Mesendoderm (in vitro differentiated cells): Measurements from ENCODE around the gene SDC4.
A peak's percentile ranks its signal among the peaks of the same experiment; 100 is the strongest.

Experiments used
- DNase-seq: peaks from one replicate; pipeline ENCODE4 v3.0.0; 2013
- H2AK5ac ChIP-seq: 2 replicates; pipeline ENCODE4 v1.6.1; 2013; ENCODE audit warnings: low read length, inconsistent platforms
- H2BK120ac ChIP-seq: 2 replicates; pipeline ENCODE4 v1.6.1; 2013; ENCODE audit warnings: low read depth, mild to moderate bottlenecking, low read length, moderate library complexity, mixed read lengths
- H2BK15ac ChIP-seq: replicated peaks from 2 replicates; pipeline ENCODE4 v1.6.1; 2013; ENCODE audit warnings: low read depth, mild to moderate bottlenecking, moderate library complexity
- H2BK5ac ChIP-seq: 2 replicates; pipeline ENCODE4 v1.6.1; 2013; ENCODE audit warnings: low read length, inconsistent platforms
- H3K18ac ChIP-seq: 2 replicates; pipeline ENCODE4 v1.6.1; 2013; ENCODE audit warnings: mild to moderate bottlenecking, low read length, mixed read lengths
- H3K23ac ChIP-seq: one replicate; pipeline ENCODE4 v1.6.1; 2013; ENCODE audit warnings: low read length
- H3K27ac ChIP-seq: 2 replicates; pipeline ENCODE4 v1.5.1; 2013; ENCODE audit warnings: low read depth, mild to moderate bottlenecking, inconsistent platforms, low read length, moderate library complexity
- H3K27me3 ChIP-seq: 2 replicates; pipeline ENCODE4 v1.6.1; 2013; ENCODE audit warnings: low read length, control low read depth, mild to moderate bottlenecking, inconsistent platforms; ENCODE audit not compliant: insufficient read depth, poor library complexity
- H3K36me3 ChIP-seq: 2 replicates; pipeline ENCODE4 v1.6.1; 2013; ENCODE audit warnings: low read length, inconsistent platforms; ENCODE audit not compliant: control insufficient read depth, insufficient read depth
- H3K4ac ChIP-seq: one replicate; pipeline ENCODE4 v1.6.1; 2013; ENCODE audit warnings: low read depth, mild to moderate bottlenecking, low read length, moderate library complexity
- H3K4me1 ChIP-seq: 2 replicates; pipeline ENCODE4 v1.6.1; 2013; ENCODE audit warnings: low read depth, low read length, inconsistent platforms; ENCODE audit not compliant: control insufficient read depth
- H3K4me2 ChIP-seq: 2 replicates; pipeline ENCODE4 v1.6.1; 2013; ENCODE audit warnings: low read length
- H3K4me3 ChIP-seq: 2 replicates; pipeline ENCODE4 v1.5.1; 2013; ENCODE audit warnings: mild to moderate bottlenecking, low read length
- H3K56ac ChIP-seq: one replicate; pipeline ENCODE4 v1.6.1; 2013; ENCODE audit warnings: low read length
- H3K79me1 ChIP-seq: 2 replicates; pipeline ENCODE4 v1.6.1; 2013; ENCODE audit warnings: low read length, inconsistent platforms
- H3K79me2 ChIP-seq: 2 replicates; pipeline ENCODE4 v1.6.1; 2013; ENCODE audit warnings: mild to moderate bottlenecking, low read length; ENCODE audit not compliant: control insufficient read depth, insufficient read depth
- H3K9ac ChIP-seq: 2 replicates; pipeline ENCODE4 v1.6.1; 2013; ENCODE audit warnings: low read length, inconsistent platforms
- H4K5ac ChIP-seq: one replicate; pipeline ENCODE4 v1.6.1; 2013; ENCODE audit warnings: low read length
- H4K8ac ChIP-seq: one replicate; pipeline ENCODE4 v1.6.1; 2013; ENCODE audit warnings: low read depth, mild to moderate bottlenecking, control low read depth, low read length, moderate library complexity
- WGBS: extraction: QIAGEN DNeasy Blood & Tissue Kit; methylation state at CpG from one replicate; pipeline ENCODE4 v1.1.7; 2013; ENCODE audit warnings: low lambda C conversion rate, missing lambda C conversion rate; ENCODE audit not compliant: insufficient coverage; ENCODE audit errors: extremely low coverage; 5-methylcytosine and 5-hydroxymethylcytosine counted together

Gene SDC4

DNA sequence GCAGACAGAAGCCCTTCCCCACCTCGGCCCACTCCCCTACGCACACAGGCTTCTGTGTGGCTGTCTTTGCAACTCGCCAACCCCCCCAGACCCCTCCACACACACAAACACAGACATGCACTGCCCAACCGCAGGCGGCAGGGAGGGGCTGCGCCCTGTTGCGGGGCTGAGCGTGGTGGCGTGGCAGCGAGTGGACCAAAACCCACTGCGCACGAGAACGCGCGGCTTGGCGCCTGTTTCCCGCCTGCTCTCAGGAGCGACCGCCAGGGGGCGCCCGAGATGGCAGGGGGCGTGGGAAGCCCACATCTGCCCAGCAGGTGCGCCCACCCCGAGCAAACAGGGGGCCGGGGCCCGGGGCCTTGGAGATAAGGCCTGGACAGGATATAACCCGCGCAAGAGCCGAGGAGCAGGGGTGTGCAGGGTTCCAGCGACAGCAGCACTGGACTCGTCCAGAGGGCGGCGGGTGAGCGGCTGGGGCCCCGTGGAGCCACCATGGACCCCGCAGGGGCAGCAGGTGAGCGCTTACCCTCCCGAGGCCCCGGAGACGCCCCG, 41.7 kb downstream of the SDC4 start, which contains the start of gene RBPJL:
RBPJL (plus strand) TSS at position 410 of the 552 bp plus-strand sequence; CDS start at position 493, 83 bp downstream.
- Histone ChIP-seq H2AK5ac (no peak within 1 kb of the TSS), H3K23ac (peak within 1 kb of the TSS; percentile 48), H3K4me2 (peak within 1 kb of the TSS; percentile 39), H3K9ac (peak within 1 kb of the TSS; percentile 55), H2BK120ac (no peak within 1 kb of the TSS), H3K18ac (no peak within 1 kb of the TSS), H3K36me3 (no peaks in the 10 kb centered on the region), H3K4ac (no peak within 1 kb of the TSS), H2BK15ac (no peak within 1 kb of the TSS), H4K8ac (no peak within 1 kb of the TSS), H3K79me1 (no peaks in the 10 kb centered on the region), H3K56ac (peak within 1 kb of the TSS; percentile 83), H3K4me1 (peaks cover under 1% of the 10 kb centered on the region), H3K4me3 (no peak within 1 kb of the TSS), H3K27ac (no peak within 1 kb of the TSS), H2BK5ac (no peak within 1 kb of the TSS), H3K27me3 (no peaks in the 10 kb centered on the region), H3K79me2 (no peaks in the 10 kb centered on the region), H4K5ac (no peak within 1 kb of the TSS)
- no CpG with 5 or more reads among the region's 41 CpGs for WGBS
- peak; percentile 35 for DNase-seq

GRCh38 chr20:45305262-45305661, 43.0 kb downstream of the SDC4 start:
- Histone ChIP-seq H2BK120ac (no peak overlapping the region), H3K79me2 (no peaks in the 10 kb centered on the region), H3K4me3 (no peak overlapping the region), H3K4ac (no peak overlapping the region), H3K56ac (no peak overlapping the region), H3K4me1 (peaks cover 5% of the 10 kb centered on the region), H2AK5ac (no peak overlapping the region), H3K18ac (no peak overlapping the region), H2BK5ac (no peak overlapping the region), H3K27me3 (no peaks in the 10 kb centered on the region), H3K27ac (no peak overlapping the region), H3K36me3 (no peaks in the 10 kb centered on the region), H3K79me1 (no peaks in the 10 kb centered on the region), H3K4me2 (no peak overlapping the region), H3K23ac (no peak overlapping the region), H2BK15ac (no peak overlapping the region), H3K9ac (no peak overlapping the region), H4K8ac (no peak overlapping the region), H4K5ac (no peak overlapping the region)
- WGBS, result no CpG with 5 or more reads among the region's 4 CpGs
- peak; percentile 53 for DNase-seq

GRCh38 chr20:45304464-45304999, 43.7 kb downstream of the SDC4 start:
- no peaks in the 10 kb centered on the region for H3K27me3 ChIP-seq
- H3K4me1 ChIP-seq, result peaks cover 5% of the 10 kb centered on the region
- no CpG with 5 or more reads among the region's 43 CpGs for WGBS
- no peak overlapping the region for H3K4me3 ChIP-seq
- no peak overlapping the region for H3K23ac ChIP-seq
- H4K8ac ChIP-seq, result no peak overlapping the region
- no peak overlapping the region for H2AK5ac ChIP-seq
- no peak for DNase-seq
- no peak overlapping the region for H3K9ac ChIP-seq
- no peak overlapping the region for H2BK120ac ChIP-seq
- no peaks in the 10 kb centered on the region for H3K79me2 ChIP-seq
- no peak overlapping the region for H3K56ac ChIP-seq
- no peak overlapping the region for H2BK15ac ChIP-seq
- H4K5ac ChIP-seq, result no peak overlapping the region
- no peak overlapping the region for H3K4me2 ChIP-seq
- no peaks in the 10 kb centered on the region for H3K36me3 ChIP-seq
- no peak overlapping the region for H3K27ac ChIP-seq
- no peaks in the 10 kb centered on the region for H3K79me1 ChIP-seq
- no peak overlapping the region for H3K18ac ChIP-seq
- H2BK5ac ChIP-seq, result no peak overlapping the region
- H3K4ac ChIP-seq, result no peak overlapping the region

DNA sequence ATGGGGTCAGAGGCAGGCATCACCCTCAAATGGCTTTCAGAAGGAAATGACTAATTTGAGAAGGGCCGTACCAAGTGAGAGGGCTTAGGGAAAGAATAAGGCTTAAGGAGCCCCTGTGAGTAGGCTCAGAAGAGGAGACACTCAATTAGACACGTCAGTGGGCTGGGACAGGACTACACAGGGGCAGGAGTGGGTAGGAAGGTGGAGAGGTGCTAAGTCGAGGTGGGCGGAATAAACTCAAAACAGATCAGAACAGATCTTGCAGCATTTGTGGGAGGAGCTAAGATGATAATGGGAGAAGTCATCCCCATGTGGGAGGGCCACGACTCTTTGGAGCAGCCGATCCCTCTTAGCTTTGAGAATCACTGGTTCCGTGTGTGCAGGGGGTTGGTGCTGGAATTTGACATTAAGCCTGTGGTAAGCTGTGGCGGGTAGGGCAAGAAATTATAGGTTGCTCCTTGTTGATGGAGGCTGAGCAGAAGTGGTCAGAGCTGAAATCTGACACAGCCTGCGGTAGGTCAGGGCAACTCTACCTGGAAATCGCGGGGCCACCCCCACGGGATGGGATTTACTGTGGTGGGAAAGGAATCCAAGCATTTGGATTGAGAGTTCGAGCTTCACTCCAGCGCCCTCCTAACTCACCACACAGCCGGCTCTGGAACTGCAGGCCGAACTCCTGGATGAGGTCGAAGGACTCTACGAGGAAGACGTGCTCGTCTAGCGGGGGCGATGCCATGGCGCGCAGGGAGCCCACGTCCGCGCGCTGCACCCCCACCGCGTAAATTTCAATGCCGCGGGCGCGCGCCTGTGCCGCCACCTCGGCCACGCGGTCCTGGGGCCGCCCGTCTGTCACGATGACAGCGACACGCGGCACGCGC, 44.4 kb downstream of the SDC4 start:
- no peak overlapping the region for H4K8ac ChIP-seq
- no peak overlapping the region for H3K56ac ChIP-seq
- no peak overlapping the region for H3K4me3 ChIP-seq
- no peak overlapping the region for H4K5ac ChIP-seq
- H2BK15ac ChIP-seq, result no peak overlapping the region
- H3K27me3 ChIP-seq, result no peaks in the 10 kb centered on the region
- no peak overlapping the region for H3K4me2 ChIP-seq
- H2BK120ac ChIP-seq, result no peak overlapping the region
- no peak overlapping the region for H3K4ac ChIP-seq
- no peaks in the 10 kb centered on the region for H3K79me1 ChIP-seq
- H2BK5ac ChIP-seq, result no peak overlapping the region
- H3K27ac ChIP-seq, result no peak overlapping the region
- no peaks in the 10 kb centered on the region for H3K79me2 ChIP-seq
- no peak for DNase-seq
- H3K23ac ChIP-seq, result no peak overlapping the region
- peaks cover 5% of the 10 kb centered on the region for H3K4me1 ChIP-seq
- no peak overlapping the region for H3K9ac ChIP-seq
- WGBS, result no CpG with 5 or more reads among the region's 47 CpGs
- no peaks in the 10 kb centered on the region for H3K36me3 ChIP-seq
- no peak overlapping the region for H2AK5ac ChIP-seq
- no peak overlapping the region for H3K18ac ChIP-seq

GRCh38 chr20:45301824-45302271, 46.4 kb downstream of the SDC4 start:
- H3K23ac ChIP-seq, result no peak overlapping the region
- H3K18ac ChIP-seq, result no peak overlapping the region
- H3K9ac ChIP-seq, result no peak overlapping the region
- no CpG with 5 or more reads among the region's 5 CpGs for WGBS
- no peak overlapping the region for H3K27ac ChIP-seq
- no peak overlapping the region for H3K4me2 ChIP-seq
- no peak overlapping the region for H2BK120ac ChIP-seq
- no peak overlapping the region for H2BK15ac ChIP-seq
- H4K5ac ChIP-seq, result no peak overlapping the region
- no peak overlapping the region for H2AK5ac ChIP-seq
- no peaks in the 10 kb centered on the region for H3K27me3 ChIP-seq
- no peak overlapping the region for H3K4me3 ChIP-seq
- peaks cover 5% of the 10 kb centered on the region for H3K4me1 ChIP-seq
- no peak overlapping the region for H3K4ac ChIP-seq
- no peaks in the 10 kb centered on the region for H3K79me1 ChIP-seq
- H3K36me3 ChIP-seq, result no peaks in the 10 kb centered on the region
- no peak overlapping the region for H3K56ac ChIP-seq
- no peak overlapping the region for H2BK5ac ChIP-seq
- H4K8ac ChIP-seq, result no peak overlapping the region
- no peak for DNase-seq
- H3K79me2 ChIP-seq, result no peaks in the 10 kb centered on the region
